Measurements from ENCODE around the gene TXNL1.
"Not testable (repeated sequence)": the region's sequence is repeated elsewhere in the genome, so short reads cannot be mapped to it uniquely, and the experiment has no call there.

TXNL1 gene

GRCh38 chr18:56638232-56639103 lies at the start of gene TXNL1:
TSS of gene TXNL1 (minus strand) at chr18:56638592. CDS start at chr18:56638440, 152 bp downstream.
- DNase-seq (ENCODE audit: low read depth), result peak; percentile 100

GRCh38 chr18:56684277-56684676 lies 45.9 kb upstream of the TXNL1 start:
- no peak for DNase-seq (ENCODE audit: low read depth)

- no peak for DNase-seq (ENCODE audit: low read depth)
These were observed 40.6 kb upstream of the TXNL1 start for GRCh38 chr18:56678836-56679565.

- DNase-seq (ENCODE audit: low read depth), result no peak
These were observed 38.2 kb upstream of the TXNL1 start for GRCh38 chr18:56676639-56677038.

- DNase-seq (ENCODE audit: low read depth), result no peak
These were observed 34.6 kb upstream of the TXNL1 start for GRCh38 chr18:56672981-56673380.

GRCh38 chr18:56672391-56672790 lies 34.0 kb upstream of the TXNL1 start:
- no peak for DNase-seq (ENCODE audit: low read depth)

- DNase-seq (ENCODE audit: low read depth), result no peak
These were observed 24.5 kb upstream of the TXNL1 start for GRCh38 chr18:56662902-56663301.

- DNase-seq (ENCODE audit: low read depth), result no peak
These were observed 24.1 kb upstream of the TXNL1 start for GRCh38 chr18:56662502-56662901.

GRCh38 chr18:56662063-56662408 lies 23.6 kb upstream of the TXNL1 start:
- DNase-seq (ENCODE audit: low read depth), result no peak

GRCh38 chr18:56661360-56662062 lies 23.1 kb upstream of the TXNL1 start:
- DNase-seq (ENCODE audit: low read depth), result no peak

- no peak for DNase-seq (ENCODE audit: low read depth)
These were observed 22.3 kb upstream of the TXNL1 start for GRCh38 chr18:56660655-56661054.

GRCh38 chr18:56659111-56659510 lies 20.7 kb upstream of the TXNL1 start:
- DNase-seq (ENCODE audit: low read depth), result no peak

GRCh38 chr18:56658261-56658660 lies 19.9 kb upstream of the TXNL1 start:
- DNase-seq (ENCODE audit: low read depth), result no peak

- not testable (repeated sequence) for DNase-seq (ENCODE audit: low read depth)
These were observed 15.9 kb upstream of the TXNL1 start for GRCh38 chr18:56654280-56654679.

- no peak for DNase-seq (ENCODE audit: low read depth)
These were observed 14.4 kb upstream of the TXNL1 start for GRCh38 chr18:56652802-56653201.

GRCh38 chr18:56651771-56652092 lies 13.3 kb upstream of the TXNL1 start:
- no peak for DNase-seq (ENCODE audit: low read depth)

GRCh38 chr18:56650944-56651770 lies 12.8 kb upstream of the TXNL1 start, which contains the start of gene WDR7:
TSS of gene WDR7 (plus strand) at chr18:56651359. CDS start at chr18:56672516, 21,157 bp downstream.
- peak; percentile 89 for DNase-seq (ENCODE audit: low read depth)

GRCh38 chr18:56649996-56650395 lies 11.6 kb upstream of the TXNL1 start:
- DNase-seq (ENCODE audit: low read depth), result no peak

- DNase-seq (ENCODE audit: low read depth), result no peak
These were observed 9.8 kb upstream of the TXNL1 start for GRCh38 chr18:56647951-56648893.

GRCh38 chr18:56647071-56647470 lies 8.7 kb upstream of the TXNL1 start:
- no peak for DNase-seq (ENCODE audit: low read depth)

Data from stimulated activated CD8-positive, alpha-beta memory T cell treated with anti-CD3 and anti-CD28 coated beads, Interleukin-4, amount 100 ng/mL, for 24 hours (primary cell).